GM18526 (cell line): ENCODE results near the gene ABI2.

Experiments
- POLR2A ChIP-seq: IDR thresholded peaks from 3 replicates; pipeline ENCODE4 v1.6.1; 2011; ENCODE audit not compliant: insufficient read length; ENCODE audit errors: extremely low read depth

ABI2 gene

DNA sequence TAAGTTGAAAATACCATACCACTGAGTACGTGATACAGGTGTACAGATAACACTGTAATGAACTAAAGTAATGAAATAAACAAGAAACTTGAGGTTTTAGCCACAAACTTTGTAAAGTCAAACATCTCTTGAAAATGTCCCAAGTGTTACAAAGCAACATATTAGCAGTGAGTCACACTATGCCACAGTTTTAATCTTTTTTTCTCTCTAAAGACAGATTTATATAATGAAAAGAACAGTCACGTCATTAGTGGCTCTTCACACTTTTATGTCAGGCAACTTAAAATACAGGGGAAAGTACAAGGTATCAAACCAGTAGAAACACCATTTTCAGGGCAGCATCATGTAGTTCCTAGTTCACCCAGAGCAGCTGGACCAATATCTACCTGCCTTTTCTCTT, 164.8 kb downstream of the ABI2 start:
- TF ChIP-seq POLR2A: no peak
